Keratinocyte (primary cell): Measurements from ENCODE around the gene MAN1A2. TPM values are rescaled to one million over a fixed set of nuclear protein-coding genes. Genes with fewer than 3 reads are reported as not detected.

Experiments used
- DNase-seq: peaks from one replicate; pipeline ENCODE4 v3.0.0-alpha.2; 2011; ENCODE audit warnings: low read depth, missing footprints, low spot score
- FAIRE-seq: peaks from 2 replicates; lab custom pipeline; 2011; peaks lifted over from hg19 to GRCh38; lab: Jason Lieb, UNC
- H2AFZ ChIP-seq: 2 replicates; pipeline ENCODE4 v1.6.0; 2012; ENCODE audit warnings: low read length, control low read depth, inconsistent platforms; ENCODE audit not compliant: control insufficient read depth
- H3K27ac ChIP-seq: 2 replicates; pipeline ENCODE4 v1.5.1; 2011; ENCODE audit warnings: low read length; ENCODE audit not compliant: control insufficient read depth, insufficient read depth
- H3K27me3 ChIP-seq: 3 replicates; pipeline ENCODE4 v1.6.0; 2011; ENCODE audit warnings: low read length; ENCODE audit not compliant: control insufficient read depth, insufficient read depth; ENCODE audit errors: extremely low read depth
- H3K36me3 ChIP-seq, 2 experiments: 2 replicates in 1 of 2; 3 replicates in 1 of 2; pipeline ENCODE4 v1.5.1; 2011; ENCODE audit warnings: low read length in 2 of 2, mild to moderate bottlenecking in 1 of 2; ENCODE audit not compliant: control insufficient read depth in 2 of 2, insufficient read depth in 2 of 2; ENCODE audit errors: extremely low read depth in 1 of 2
- H3K4me1 ChIP-seq: 3 replicates; pipeline ENCODE4 v1.5.1; 2011; ENCODE audit warnings: low read length; ENCODE audit not compliant: control insufficient read depth, insufficient read depth; ENCODE audit errors: extremely low read depth
- H3K4me2 ChIP-seq: 3 replicates; pipeline ENCODE4 v1.6.0; 2011; ENCODE audit warnings: low read depth, low read length; ENCODE audit not compliant: control insufficient read depth, insufficient read depth; ENCODE audit errors: extremely low read depth
- H3K4me3 ChIP-seq, 3 experiments: fragments of 200-600 bp in 1 of 3; sonication (generic) in 1 of 3; 2 replicates in 2 of 3; 3 replicates in 1 of 3; pipeline ENCODE4 v1.5.1; 2011 to 2016; ENCODE audit warnings: low read length in 3 of 3, mild to moderate bottlenecking in 3 of 3, control low read depth in 2 of 3, inconsistent platforms in 1 of 3, low read depth in 1 of 3, mixed read lengths in 1 of 3, mixed run types in 1 of 3, moderate library complexity in 1 of 3; ENCODE audit not compliant: control insufficient read depth in 2 of 3, insufficient read depth in 2 of 3; ENCODE audit errors: extremely low read depth in 1 of 3
- H3K79me2 ChIP-seq: 2 replicates; pipeline ENCODE4 v1.6.0; 2012; ENCODE audit warnings: low read length; ENCODE audit not compliant: control insufficient read depth, insufficient read depth
- H3K9ac ChIP-seq: 3 replicates; pipeline ENCODE4 v1.6.0; 2011; ENCODE audit warnings: low read length; ENCODE audit not compliant: control insufficient read depth, insufficient read depth; ENCODE audit errors: extremely low read depth
- H3K9me1 ChIP-seq: 3 replicates; pipeline ENCODE4 v1.6.0; 2011; ENCODE audit warnings: low read length; ENCODE audit not compliant: control insufficient read depth, insufficient read depth; ENCODE audit errors: extremely low read depth
- H3K9me3 ChIP-seq: 2 replicates; pipeline ENCODE4 v1.5.1; 2012; ENCODE audit warnings: low read depth, low read length; ENCODE audit not compliant: control insufficient read depth
- H4K20me1 ChIP-seq: 3 replicates; pipeline ENCODE4 v1.6.0; 2011; ENCODE audit warnings: low read length; ENCODE audit not compliant: control insufficient read depth, insufficient read depth; ENCODE audit errors: extremely low read depth
- CTCF ChIP-seq, 3 experiments: IDR thresholded peaks in 1 of 3; conservative IDR thresholded peaks in 1 of 3; optimal IDR thresholded peaks in 1 of 3; 2 replicates in 2 of 3; 3 replicates in 1 of 3; pipeline versions ENCODE3 to v1.5.1; 2011; ENCODE audit warnings: low read length in 3 of 3, mild to moderate bottlenecking in 3 of 3, moderate library complexity in 2 of 3, control low read depth in 1 of 3, inconsistent platforms in 1 of 3; ENCODE audit not compliant: insufficient read depth in 2 of 3; ENCODE audit errors: extremely low read depth in 1 of 3
- EZH2 ChIP-seq: IDR thresholded peaks from one replicate; pipeline ENCODE4 v1.6.1; 2012; ENCODE audit warnings: inconsistent platforms, mild to moderate bottlenecking, low read length, moderate library complexity
- dilution Hi-C: fragments of 300-500 bp; cut with MboI; formaldehyde crosslinking; loops from one replicate; pipeline ENCODE4 v1.7.0; 2020; ENCODE audit warnings: low sequenced_read_pairs; ENCODE audit not compliant: extremely low pct_ligation_motif_present
- polyA plus RNA-seq, 5 experiments: library from polyadenylated mRNA; depleted of rRNA in 3 of 5; stranded (reverse) in 3 of 5; stranded (forward) in 1 of 5; unstranded in 1 of 5; fragments of >200 nt; gene quantifications; 1 replicate in 1 of 5; 2 replicates in 3 of 5; 3 replicates in 1 of 5; pipeline versions ENCODE4 v1.2.1 to v1.2.3, GENCODE V29; 2011 to 2012; ENCODE audit warnings: missing spikeins in 2 of 5, low read depth in 1 of 5, low replicate concordance in 1 of 5

Gene MAN1A2
- polyA plus RNA-seq, 1 donor (not counting 4 experiments of a cell fraction or from before 2014, with no cell fraction given) = 19.0 TPM

- no peaks in the 10 kb centered on the region for H3K9me1 ChIP-seq
- H3K79me2 ChIP-seq = no peaks in the 10 kb centered on the region
- dilution Hi-C loops = no loop called here
- H3K27ac ChIP-seq = no peak overlapping the region
- FAIRE-seq (no peak), DNase-seq (no peak)
- H2AFZ ChIP-seq = no peak overlapping the region
- no peaks in the 10 kb centered on the region for H4K20me1 ChIP-seq
- no peaks in the 10 kb centered on the region for H3K9me3 ChIP-seq
- no peak overlapping the region for H3K9ac ChIP-seq
- no peak overlapping the region for H3K4me3 ChIP-seq
- no peaks in the 10 kb centered on the region for H3K36me3 ChIP-seq
- H3K4me1 ChIP-seq = no peaks in the 10 kb centered on the region
- H3K27me3 ChIP-seq = no peaks in the 10 kb centered on the region
- H3K4me2 ChIP-seq = no peak overlapping the region
- TF ChIP-seq EZH2 = no peak
- TF ChIP-seq CTCF (optimal IDR thresholded peaks at IDR 0.05 in 1 of 3, IDR thresholded peaks at IDR 0.05 in 1 of 3, conservative IDR thresholded peaks at IDR 0.05 in 1 of 3; ENCODE audit: extremely low read depth in 1 of 3, insufficient read depth in 2 of 3, low read length in 3 of 3) = no peak
Observed at GRCh38 chr1:117570988-117571409, 203.8 kb downstream of the MAN1A2 start.

GRCh38 chr1:117571496-117571895, 204.2 kb downstream of the MAN1A2 start:
- dilution Hi-C loops = no loop called here
- H3K27me3 ChIP-seq = no peaks in the 10 kb centered on the region
- no peak overlapping the region for H3K4me2 ChIP-seq
- no peaks in the 10 kb centered on the region for H3K79me2 ChIP-seq
- no peaks in the 10 kb centered on the region for H3K4me1 ChIP-seq
- H3K9me1 ChIP-seq = no peaks in the 10 kb centered on the region
- TF ChIP-seq CTCF (optimal IDR thresholded peaks at IDR 0.05 in 1 of 3, IDR thresholded peaks at IDR 0.05 in 1 of 3, conservative IDR thresholded peaks at IDR 0.05 in 1 of 3; ENCODE audit: extremely low read depth in 1 of 3, insufficient read depth in 2 of 3, low read length in 3 of 3) (no peak), EZH2 (no peak)
- H4K20me1 ChIP-seq = no peaks in the 10 kb centered on the region
- no peak for DNase-seq
- no peak overlapping the region for H3K27ac ChIP-seq
- no peaks in the 10 kb centered on the region for H3K9me3 ChIP-seq
- no peak overlapping the region for H2AFZ ChIP-seq
- FAIRE-seq = no peak
- H3K9ac ChIP-seq = no peak overlapping the region
- H3K36me3 ChIP-seq = no peaks in the 10 kb centered on the region
- no peak overlapping the region for H3K4me3 ChIP-seq
